Loucy (cell line): ENCODE results near the gene IMPG2.

Experiments
- H2AFZ ChIP-seq: fragments of 200-600 bp; sonication (generic); 2 replicates; pipeline ENCODE4 v1.6.0; 2016; ENCODE audit warnings: antibody characterized with exemption, mild to moderate bottlenecking, low read length, moderate library complexity
- H3F3A ChIP-seq: fragments of 200-600 bp; 2 replicates; pipeline ENCODE4 v1.6.0; 2016; ENCODE audit warnings: antibody characterized with exemption, low read depth, mild to moderate bottlenecking
- H3K27me3 ChIP-seq: fragments of 200-600 bp; sonication (generic); 2 replicates; pipeline ENCODE4 v1.6.1; 2014; ENCODE audit warnings: low read length, mild to moderate bottlenecking; ENCODE audit not compliant: insufficient read depth, poor library complexity, severe bottlenecking
- H3K36me3 ChIP-seq: fragments of 200-600 bp; sonication (generic); 2 replicates; pipeline ENCODE4 v1.6.1; 2016; ENCODE audit warnings: low read length; ENCODE audit not compliant: insufficient read depth
- H3K4me1 ChIP-seq: fragments of 200-600 bp; sonication (generic); 2 replicates; pipeline ENCODE4 v1.5.1; 2014; ENCODE audit warnings: low read length, mild to moderate bottlenecking; ENCODE audit not compliant: insufficient read depth, poor library complexity, severe bottlenecking
- H3K4me2 ChIP-seq: fragments of 200-600 bp; sonication (generic); 2 replicates; pipeline ENCODE4 v1.6.0; 2014; ENCODE audit warnings: antibody characterized with exemption, low read length, low read depth, mild to moderate bottlenecking; ENCODE audit not compliant: poor library complexity, severe bottlenecking
- H3K4me3 ChIP-seq: fragments of 200-600 bp; sonication (generic); 2 replicates; pipeline ENCODE4 v1.5.1; 2014; ENCODE audit warnings: low read length, mild to moderate bottlenecking, mixed read lengths; ENCODE audit not compliant: poor library complexity, severe bottlenecking
- H3K79me2 ChIP-seq: fragments of 200-600 bp; sonication (generic); 2 replicates; pipeline ENCODE4 v1.6.1; 2014; ENCODE audit warnings: low read length; ENCODE audit not compliant: insufficient read depth
- H3K9ac ChIP-seq: fragments of 200-600 bp; sonication (generic); 2 replicates; pipeline ENCODE4 v1.6.0; 2014; ENCODE audit warnings: mild to moderate bottlenecking, low read depth, low read length, moderate library complexity; ENCODE audit not compliant: poor library complexity, severe bottlenecking
- H3K9me2 ChIP-seq: fragments of 200-600 bp; sonication (generic); replicated peaks from 2 replicates; pipeline ENCODE4 v1.6.1; 2016; ENCODE audit warnings: low read depth, low read length, mixed read lengths
- H3K9me3 ChIP-seq: fragments of 200-600 bp; sonication (generic); 2 replicates; pipeline ENCODE4 v1.6.1; 2014; ENCODE audit warnings: mild to moderate bottlenecking, antibody characterized with exemption, low read length, low read depth; ENCODE audit not compliant: insufficient read depth
- H4K20me1 ChIP-seq: fragments of 200-600 bp; sonication (generic); 2 replicates; pipeline ENCODE4 v1.6.0; 2014; ENCODE audit warnings: antibody characterized with exemption, low read length, mild to moderate bottlenecking; ENCODE audit not compliant: insufficient read depth, poor library complexity, severe bottlenecking
- CTCF ChIP-seq: fragments of 200-600 bp; sonication (generic); conservative IDR thresholded peaks from 2 replicates; pipeline ENCODE4 v1.5.1; 2014; ENCODE audit warnings: mild to moderate bottlenecking, antibody characterized with exemption, low read length
- EZH2phosphoT487 ChIP-seq: fragments of 200-600 bp; IDR thresholded peaks from 2 replicates; pipeline ENCODE4 v1.6.1; 2018; ENCODE audit warnings: antibody characterized with exemption, mild to moderate bottlenecking, moderate library complexity, borderline replicate concordance

IMPG2 gene

GRCh38 chr3:101303089-101303731, 17.2 kb downstream of the IMPG2 start:
- Histone ChIP-seq H3K9me2 (no peaks in the 10 kb centered on the region), H2AFZ (no peak overlapping the region), H3K9ac (no peak overlapping the region), H3K4me3 (no peak overlapping the region), H3F3A (no peaks in the 10 kb centered on the region), H3K4me1 (no peaks in the 10 kb centered on the region), H3K27me3 (no peaks in the 10 kb centered on the region), H3K9me3 (peaks cover 6% of the 10 kb centered on the region; the same call in 1 of the 2 replicates), H3K4me2 (no peak overlapping the region), H4K20me1 (no peaks in the 10 kb centered on the region), H3K36me3 (no peaks in the 10 kb centered on the region), H3K79me2 (no peaks in the 10 kb centered on the region)
- no peak for TF ChIP-seq EZH2phosphoT487
- TF ChIP-seq CTCF, result no peak

GRCh38 chr3:101300073-101300472, 20.3 kb downstream of the IMPG2 start:
- no peaks in the 10 kb centered on the region for H3K9me3 ChIP-seq
- no peaks in the 10 kb centered on the region for H3F3A ChIP-seq
- no peaks in the 10 kb centered on the region for H3K27me3 ChIP-seq
- H3K9me2 ChIP-seq, result no peaks in the 10 kb centered on the region
- no peaks in the 10 kb centered on the region for H4K20me1 ChIP-seq
- H3K4me1 ChIP-seq, result no peaks in the 10 kb centered on the region
- no peaks in the 10 kb centered on the region for H3K36me3 ChIP-seq
- H2AFZ ChIP-seq, result no peak overlapping the region
- no peaks in the 10 kb centered on the region for H3K79me2 ChIP-seq
- H3K4me2 ChIP-seq, result no peak overlapping the region
- H3K9ac ChIP-seq, result no peak overlapping the region
- no peak for TF ChIP-seq EZH2phosphoT487
- TF ChIP-seq CTCF, result no peak
- no peak overlapping the region for H3K4me3 ChIP-seq

- no peaks in the 10 kb centered on the region for H3K36me3 ChIP-seq
- no peak overlapping the region for H3K4me2 ChIP-seq
- no peaks in the 10 kb centered on the region for H3F3A ChIP-seq
- no peak overlapping the region for H3K4me3 ChIP-seq
- H3K27me3 ChIP-seq, result no peaks in the 10 kb centered on the region
- no peak overlapping the region for H3K9ac ChIP-seq
- no peaks in the 10 kb centered on the region for H3K79me2 ChIP-seq
- H2AFZ ChIP-seq, result no peak overlapping the region
- H3K9me2 ChIP-seq, result no peaks in the 10 kb centered on the region
- H3K9me3 ChIP-seq, result no peaks in the 10 kb centered on the region
- no peaks in the 10 kb centered on the region for H4K20me1 ChIP-seq
- no peaks in the 10 kb centered on the region for H3K4me1 ChIP-seq
- TF ChIP-seq CTCF, result no peak
- no peak for TF ChIP-seq EZH2phosphoT487
Observed at GRCh38 chr3:101292027-101292426, 28.3 kb downstream of the IMPG2 start.
